GM08714 (cell line): ENCODE data around the gene TSPAN9.

Experiments
- H3K4me3 ChIP-seq: fragments of 200-500 bp; sonication (Bioruptor generic); 2 replicates; pipeline ENCODE4 v1.5.1; 2014; ENCODE audit warnings: mild to moderate bottlenecking, low read length, inconsistent platforms
- ZNF274 ChIP-seq: IDR thresholded peaks from 2 replicates; pipeline ENCODE4 v1.6.1; 2012; ENCODE audit warnings: mild to moderate bottlenecking, low read depth, low read length

The TSPAN9 gene

DNA sequence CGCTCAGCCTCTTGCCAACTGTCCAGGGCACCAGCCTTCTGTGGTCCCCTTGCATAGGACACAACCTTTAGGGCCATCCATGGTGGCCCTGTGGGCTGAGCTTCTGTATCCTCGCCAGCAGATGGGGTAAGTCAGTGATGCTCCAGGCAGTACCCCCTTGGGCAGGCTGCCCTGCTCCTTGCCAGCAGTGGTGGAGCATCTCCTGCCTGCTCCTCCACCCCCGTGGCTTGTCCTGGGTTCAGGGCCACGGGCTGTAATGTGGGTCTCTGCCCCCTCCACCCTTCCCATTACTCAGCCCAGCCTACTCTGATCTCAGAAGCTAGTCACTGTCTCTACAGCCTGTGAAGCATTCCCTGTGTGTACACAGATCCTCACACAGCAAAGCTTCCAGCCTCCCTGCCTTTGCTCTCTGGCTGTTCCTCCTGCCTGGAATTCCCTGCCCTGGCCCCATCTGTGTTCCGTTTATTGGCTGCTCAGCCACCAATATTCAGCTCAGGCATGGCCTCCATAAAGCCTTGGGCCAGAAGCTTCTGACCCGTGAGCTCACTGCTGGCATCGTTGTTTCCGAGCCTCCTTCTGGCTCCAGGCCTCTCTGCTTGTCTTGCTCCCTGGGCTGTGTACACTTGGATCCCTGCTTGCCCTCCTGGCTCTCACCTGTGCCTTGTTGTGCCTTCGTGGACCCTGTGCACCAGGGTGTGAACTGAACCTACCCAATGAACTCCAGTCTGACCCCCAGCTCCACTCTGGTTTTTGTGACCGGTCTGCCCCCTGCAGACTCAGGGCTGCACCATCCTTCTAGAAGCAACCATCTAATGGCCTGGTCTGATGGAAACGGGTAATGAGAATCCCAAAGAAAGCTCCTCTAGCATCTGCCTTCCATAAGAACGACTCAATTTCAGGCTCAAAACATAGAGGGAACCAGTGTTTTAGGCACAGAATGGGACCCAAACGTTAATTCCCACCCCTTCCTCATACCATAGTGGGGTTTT is 236.8 kb downstream of the TSPAN9 start:
- H3K4me3 ChIP-seq: no peak overlapping the region
- no peak for TF ChIP-seq ZNF274

GRCh38 chr12:3315201-3315661 is 238.1 kb downstream of the TSPAN9 start:
- H3K4me3 ChIP-seq: no peak overlapping the region
- no peak for TF ChIP-seq ZNF274

DNA sequence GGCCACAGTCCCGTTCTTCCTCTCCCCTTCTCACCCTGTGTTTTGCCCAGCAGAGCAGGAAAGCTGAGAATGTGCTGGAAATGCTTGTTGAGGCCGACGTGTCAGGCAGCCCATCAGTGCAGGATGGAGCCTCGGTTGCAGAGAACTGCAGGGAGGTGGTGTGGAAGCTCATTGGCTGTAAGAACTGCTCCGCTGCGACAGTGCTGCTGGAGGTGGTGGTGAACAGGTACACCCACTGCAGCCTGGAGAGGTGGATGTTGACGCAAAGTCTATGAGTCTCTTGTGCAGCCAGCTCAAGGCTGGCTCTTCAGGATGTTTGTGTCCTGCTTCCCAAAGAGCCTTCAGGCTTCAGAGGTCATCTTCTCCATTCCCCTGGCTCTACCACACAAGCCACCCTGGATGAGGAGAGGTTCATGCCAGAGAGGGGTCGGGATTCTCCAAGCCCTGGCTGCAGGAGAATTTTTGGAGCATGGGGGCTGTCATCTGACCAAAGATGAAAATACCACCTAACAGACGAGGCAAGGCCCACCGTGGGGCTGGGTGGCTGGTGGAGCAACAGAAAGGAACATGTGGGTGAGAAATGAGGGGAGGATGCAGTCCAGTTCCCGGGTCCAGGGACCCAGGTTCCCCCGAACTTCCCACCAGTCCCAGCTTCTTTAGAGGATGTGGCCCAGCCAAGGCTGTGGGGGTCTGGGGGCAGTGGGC is 239.7 kb downstream of the TSPAN9 start:
- no peak for TF ChIP-seq ZNF274
- no peak overlapping the region for H3K4me3 ChIP-seq

DNA sequence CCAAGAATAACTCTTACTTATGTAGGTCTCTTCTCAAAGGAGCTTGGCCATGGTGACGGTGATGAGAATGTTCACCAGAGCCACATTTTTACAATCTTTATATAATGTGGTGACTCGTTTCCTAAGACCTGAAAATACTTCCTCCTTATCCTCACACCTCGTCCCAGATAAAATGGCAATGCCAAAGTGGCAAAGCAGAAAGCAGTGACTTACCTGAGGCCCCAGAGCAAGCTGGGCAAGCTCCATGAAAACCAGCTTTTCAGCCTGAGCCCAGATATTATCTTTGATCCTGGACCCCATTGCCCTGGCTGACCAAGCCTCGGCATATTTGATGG is 240.3 kb downstream of the TSPAN9 start:
- no peak overlapping the region for H3K4me3 ChIP-seq
- no peak for TF ChIP-seq ZNF274

DNA sequence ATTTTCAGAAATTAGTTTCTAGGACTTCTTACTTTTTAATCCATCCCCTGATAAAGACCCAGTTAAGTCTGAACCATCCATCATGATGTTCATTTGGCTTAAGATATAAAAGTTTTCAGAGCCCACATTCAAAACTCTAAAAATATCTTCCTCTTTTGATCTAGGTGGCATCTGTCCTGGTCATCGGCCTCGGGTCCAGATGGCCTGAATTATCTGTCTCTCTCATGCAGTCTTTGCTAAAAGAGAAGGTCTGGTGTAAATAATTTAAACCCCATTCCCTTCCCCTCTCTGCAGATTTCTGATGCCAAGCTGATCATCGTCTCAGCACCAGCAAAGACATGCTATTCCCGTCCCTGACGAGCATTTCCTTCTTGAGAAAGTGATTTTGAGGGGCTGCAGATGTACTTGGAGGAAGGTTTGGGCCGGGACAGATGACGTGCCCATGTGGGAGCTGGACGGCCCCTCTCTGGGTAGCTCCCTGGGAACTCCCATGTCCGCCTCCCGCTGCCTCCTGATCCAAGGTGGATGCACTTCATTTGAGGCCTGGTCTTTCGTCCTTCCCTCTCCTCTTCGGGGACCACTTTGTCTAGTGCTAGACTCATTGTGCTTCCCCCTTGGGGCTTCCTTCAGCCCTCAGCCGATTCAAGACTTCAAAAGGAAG is 240.8 kb downstream of the TSPAN9 start:
- TF ChIP-seq ZNF274: no peak
- no peak overlapping the region for H3K4me3 ChIP-seq

- no peak for TF ChIP-seq ZNF274
Measured at GRCh38 chr12:3319723-3320492, 242.7 kb downstream of the TSPAN9 start.

DNA sequence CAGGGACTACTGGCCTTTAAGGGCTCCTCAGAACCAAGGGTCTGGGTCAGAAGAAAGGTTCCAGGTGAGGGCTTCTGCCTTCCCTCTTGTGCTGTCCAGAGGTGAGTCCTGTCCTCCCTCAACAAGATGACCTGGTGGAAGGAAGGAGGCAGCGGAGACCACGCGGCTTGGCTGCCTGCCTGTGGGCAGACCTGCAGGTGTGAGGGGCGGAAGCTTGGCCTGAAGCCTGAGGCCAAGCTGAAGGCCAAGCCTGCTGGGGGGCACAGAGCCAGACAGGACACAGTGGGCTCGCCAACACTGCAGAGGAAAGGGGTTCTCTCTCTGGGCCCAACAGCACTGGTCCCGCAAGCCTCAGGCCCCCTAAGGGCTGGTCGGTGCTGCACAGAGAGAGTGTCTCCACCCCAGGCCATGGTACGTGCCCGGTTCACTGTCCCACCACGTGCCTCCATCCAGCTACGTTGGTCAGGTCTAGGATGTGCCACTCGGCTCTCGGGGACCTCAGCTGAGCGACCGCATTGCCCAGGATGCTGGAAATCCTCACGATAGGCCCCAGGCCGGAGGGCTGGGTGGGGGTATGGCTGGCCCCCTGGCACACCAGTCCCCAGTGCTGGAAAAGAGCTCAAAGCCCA is 243.8 kb downstream of the TSPAN9 start:
- H3K4me3 ChIP-seq: no peak overlapping the region
- TF ChIP-seq ZNF274: no peak

More at GRCh38 chr12:3319723-3320492, 242.7 kb downstream of the TSPAN9 start:
- no peak overlapping the region for H3K4me3 ChIP-seq

GRCh38 chr12:3321881-3322280 is 244.7 kb downstream of the TSPAN9 start:
- no peak overlapping the region for H3K4me3 ChIP-seq
- no peak for TF ChIP-seq ZNF274

GRCh38 chr12:3323002-3323685 is 246.0 kb downstream of the TSPAN9 start:
- no peak overlapping the region for H3K4me3 ChIP-seq
- no peak for TF ChIP-seq ZNF274

DNA sequence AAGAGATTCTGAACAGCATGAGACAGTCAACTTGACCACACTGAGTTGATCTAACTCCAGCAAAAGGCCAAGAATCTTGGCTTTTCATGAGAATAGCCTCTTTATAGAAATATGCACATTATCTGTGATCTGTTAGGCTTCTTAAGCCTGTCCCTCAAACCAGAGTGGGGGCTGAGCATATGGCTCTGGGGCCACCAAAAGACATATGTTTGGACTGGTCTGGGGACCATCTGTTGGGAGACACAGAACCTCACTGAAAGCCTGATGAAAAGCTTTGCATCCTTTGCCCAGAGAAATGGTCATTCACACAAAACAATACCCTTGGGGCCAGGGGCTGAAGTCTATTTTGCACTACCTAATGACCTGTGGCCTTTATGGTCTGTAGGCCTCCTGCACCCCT is 248.6 kb downstream of the TSPAN9 start:
- no peak for TF ChIP-seq ZNF274
- H3K4me3 ChIP-seq: no peak overlapping the region

GRCh38 chr12:3326156-3326849 is 249.1 kb downstream of the TSPAN9 start:
- no peak for TF ChIP-seq ZNF274
- no peak overlapping the region for H3K4me3 ChIP-seq

GRCh38 chr12:3326850-3327780 is 249.9 kb downstream of the TSPAN9 start:
- no peak for TF ChIP-seq ZNF274

More at GRCh38 chr12:3326850-3327780, 249.9 kb downstream of the TSPAN9 start:
- no peak overlapping the region for H3K4me3 ChIP-seq
